HepG2 (cell line): Measurements from ENCODE around the gene SLC2A10. TPM values are rescaled to one million over a fixed set of nuclear protein-coding genes. Genes with fewer than 3 reads are reported as not detected.
A peak's percentile ranks its signal among the peaks of the same experiment; 100 is the strongest.

Source experiments
- BCLAF1 ChIP-seq: fragments of 450-650 bp; IDR thresholded peaks from 2 replicates; pipeline ENCODE4 v1.6.1; 2017; ENCODE audit warnings: mild to moderate bottlenecking
- HDAC1 ChIP-seq: sonication (generic); formaldehyde crosslinking; IDR thresholded peaks from 2 replicates; pipeline ENCODE4 v1.5.1; 2020; ENCODE audit warnings: mild to moderate bottlenecking, missing genetic modification reagents
- HIVEP1 ChIP-seq: sonication (generic); formaldehyde crosslinking; IDR thresholded peaks from 2 replicates; pipeline ENCODE4 v1.4.0; 2020; ENCODE audit warnings: mild to moderate bottlenecking, missing genetic modification reagents
- KAT7 ChIP-seq: IDR thresholded peaks from 2 replicates; pipeline ENCODE4 v1.6.1; 2018; ENCODE audit warnings: borderline replicate concordance, missing compliant biosample characterization
- KDM3A ChIP-seq: IDR thresholded peaks from 2 replicates; pipeline ENCODE4 v1.6.1; 2018; ENCODE audit warnings: low read depth, missing compliant biosample characterization
- KDM4B ChIP-seq: sonication (generic); formaldehyde crosslinking; IDR thresholded peaks from 2 replicates; pipeline ENCODE4 v1.4.0; 2020; ENCODE audit warnings: missing genetic modification reagents
- KLF11 ChIP-seq: IDR thresholded peaks from 2 replicates; pipeline ENCODE4 v1.6.1; 2016; ENCODE audit warnings: missing compliant biosample characterization
- MZF1 ChIP-seq: sonication (generic); formaldehyde crosslinking; IDR thresholded peaks from 2 replicates; pipeline ENCODE4 v1.8.1; 2023; ENCODE audit warnings: mild to moderate bottlenecking, missing genetic modification reagents, borderline replicate concordance
- NFYB ChIP-seq: sonication (generic); formaldehyde crosslinking; IDR thresholded peaks from 2 replicates; pipeline ENCODE4 v1.4.0; 2020; ENCODE audit warnings: missing genetic modification reagents
- NRL ChIP-seq: sonication (generic); formaldehyde crosslinking; IDR thresholded peaks from 2 replicates; pipeline ENCODE4 v1.5.0; 2020; ENCODE audit warnings: missing genetic modification reagents, mild to moderate bottlenecking, moderate library complexity, borderline replicate concordance
- PAF1 ChIP-seq: IDR thresholded peaks from 2 replicates; pipeline ENCODE4 v1.6.1; 2016; ENCODE audit warnings: missing genetic modification reagents, missing compliant biosample characterization
- PLRG1 ChIP-seq: fragments of 450-650 bp; conservative IDR thresholded peaks from 2 replicates; pipeline ENCODE4 v1.6.1; 2016
- PRDM4 ChIP-seq: sonication (generic); formaldehyde crosslinking; IDR thresholded peaks from 2 replicates; pipeline ENCODE4 v1.9.0; 2021; ENCODE audit warnings: missing genetic modification reagents, borderline replicate concordance
- REXO4 ChIP-seq: sonication (generic); formaldehyde crosslinking; IDR thresholded peaks from 2 replicates; pipeline ENCODE4 v1.8.0; 2022; ENCODE audit warnings: missing genetic modification reagents, mild to moderate bottlenecking, borderline replicate concordance
- RFXAP ChIP-seq: sonication (generic); formaldehyde crosslinking; IDR thresholded peaks from 2 replicates; pipeline ENCODE4 v1.4.0; 2020; ENCODE audit warnings: missing genetic modification reagents, borderline replicate concordance
- TAF15 ChIP-seq: fragments of 200-400 bp; formaldehyde crosslinking; IDR thresholded peaks from one replicate; pipeline ENCODE4 v1.6.1; 2018; ENCODE audit warnings: mild to moderate bottlenecking, low read depth, low read length; ENCODE audit not compliant: poor library complexity, severe bottlenecking
- THAP11 ChIP-seq: IDR thresholded peaks from 2 replicates; pipeline ENCODE4 v1.6.1; 2016; ENCODE audit warnings: missing biosample characterization, missing genetic modification reagents
- WIZ ChIP-seq: sonication (generic); formaldehyde crosslinking; IDR thresholded peaks from 2 replicates; pipeline ENCODE4 v1.5.1; 2020; ENCODE audit warnings: mild to moderate bottlenecking, missing genetic modification reagents
- ZBTB38 ChIP-seq: sonication (generic); formaldehyde crosslinking; IDR thresholded peaks from 2 replicates; pipeline ENCODE4 v1.5.1; 2020; ENCODE audit warnings: mild to moderate bottlenecking, missing genetic modification reagents
- ZNF256 ChIP-seq: sonication (generic); formaldehyde crosslinking; conservative IDR thresholded peaks from 2 replicates; pipeline ENCODE4 v1.4.0; 2020; ENCODE audit warnings: missing genetic modification reagents
- ZNF260 ChIP-seq: sonication (generic); formaldehyde crosslinking; IDR thresholded peaks from 2 replicates; pipeline ENCODE4 v1.4.0; 2020; ENCODE audit warnings: missing genetic modification reagents, low read depth, mild to moderate bottlenecking, borderline replicate concordance
- ZNF33B ChIP-seq: sonication (generic); formaldehyde crosslinking; IDR thresholded peaks from 2 replicates; pipeline ENCODE4 v1.5.1; 2020; ENCODE audit warnings: mild to moderate bottlenecking, missing genetic modification reagents
- ZNF557 ChIP-seq: sonication (generic); formaldehyde crosslinking; IDR thresholded peaks from 2 replicates; pipeline ENCODE4 v1.4.0; 2020; ENCODE audit warnings: missing genetic modification reagents
- ZNF766 ChIP-seq: sonication (generic); formaldehyde crosslinking; IDR thresholded peaks from 2 replicates; pipeline ENCODE4 v1.5.0; 2020; ENCODE audit warnings: missing genetic modification reagents, borderline replicate concordance
- ZNF772 ChIP-seq: sonication (generic); formaldehyde crosslinking; IDR thresholded peaks from 2 replicates; pipeline ENCODE4 v1.5.0; 2020; ENCODE audit warnings: mild to moderate bottlenecking, missing genetic modification reagents
- ZNF792 ChIP-seq: IDR thresholded peaks from 2 replicates; pipeline ENCODE4 v1.6.1; 2016
- polyA plus RNA-seq, 8 experiments: library from polyadenylated mRNA; depleted of rRNA in 3 of 8; stranded (reverse) in 7 of 8; unstranded in 1 of 8; fragments of >200 nt; fragmentation: Illumina TruSeq in 4 of 8; extraction: Trizol in 4 of 8; gene quantifications; 2 replicates each; pipeline versions ENCODE4 v1.2.1 to v1.2.3, GENCODE V29; 2011 to 2016; ENCODE audit warnings: low read depth in 4 of 8, missing spikeins in 1 of 8, mixed read lengths in 1 of 8; ENCODE audit not compliant: insufficient read depth in 1 of 8
- total RNA-seq, 5 experiments: library from RNA; depleted of rRNA; stranded (reverse); fragments of >200 nt; fragmentation: Illumina TruSeq; extraction: Trizol; gene quantifications; 2 replicates each; pipeline ENCODE4 v1.2.3, GENCODE V29; 2016; ENCODE audit warnings: low read depth in 1 of 5

The SLC2A10 gene
- total and polyA plus RNA-seq, 2 of the 13 experiments (the other 11 are each of a cell fraction or from before 2014, with no cell fraction given): 16.0 to 18.4 TPM

- TF ChIP-seq ZNF260 (CRISPR knock-in tag) (no peak), PLRG1 (no peak), ZNF256 (CRISPR knock-in tag) (0 out of 2 replicates have a peak, but pooled peaks have one; percentile 11), BCLAF1 (no peak), HDAC1 (CRISPR knock-in tag) (peak; percentile 90), WIZ (CRISPR knock-in tag) (peak; percentile 94; the same call in 1 of the 2 replicates), NRL (CRISPR knock-in tag) (no peak), ZNF557 (peak; percentile 69; the same call in 1 of the 2 replicates), KLF11 (no peak), KDM4B (CRISPR knock-in tag) (peak; percentile 90), ZBTB38 (no peak; the same call in 1 of the 2 replicates), HIVEP1 (no peak), PRDM4 (no peak), KDM3A (CRISPR knock-in tag) (peak; percentile 87; the same call in 1 of the 2 replicates), PAF1 (no peak), NFYB (CRISPR knock-in tag) (peak; percentile 47; the same call in 1 of the 2 replicates), RFXAP (CRISPR knock-in tag) (peak; percentile 79; the same call in 1 of the 2 replicates), ZNF792 (CRISPR knock-in tag) (0 out of 2 replicates have a peak, but pooled peaks have one; percentile 20), MZF1 (CRISPR knock-in tag) (0 out of 2 replicates have a peak, but pooled peaks have one; percentile 17), ZNF766 (CRISPR knock-in tag) (peak; percentile 19; the same call in 1 of the 2 replicates), TAF15 (no peak), KAT7 (CRISPR knock-in tag) (no peak), ZNF33B (CRISPR knock-in tag) (no peak), THAP11 (CRISPR knock-in tag) (peak; percentile 82), REXO4 (no peak), ZNF772 (CRISPR knock-in tag) (no peak)
Measured at GRCh38 chr20:46670585-46671584, 38.6 kb upstream of the SLC2A10 start (continued).
